ENCODE results near the gene PDXDC1. TPM values are rescaled to one million over a fixed set of nuclear protein-coding genes. Genes with fewer than 3 reads are reported as not detected.

The PDXDC1 gene
- total RNA-seq, 1 experiment from 2014 or later: 94.3 TPM

GRCh38 chr16:15038689-15039088 lies 63.9 kb downstream of the PDXDC1 start:
- H3K36me3 ChIP-seq (ENCODE audit: control insufficient read depth in 1 of 2, insufficient read depth in 2 of 2, low read length in 2 of 2): peaks cover 20 to 39% of the 10 kb centered on the region in 2 experiments; a peak in 3 of 4 replicates
- H2AFZ ChIP-seq (ENCODE audit: low read depth, low read length, poor library complexity, severe bottlenecking): no peak overlapping the region
- H3K27me3 ChIP-seq (ENCODE audit: insufficient read depth, low read length): no peaks in the 10 kb centered on the region

More at GRCh38 chr16:15038689-15039088, 63.9 kb downstream of the PDXDC1 start:
- no peak for DNase-seq (ENCODE audit: low read depth, low spot score)
- Histone ChIP-seq H3K27ac (ENCODE audit: low read depth, low read length) (no peak overlapping the region), H3K4me3 (replicated peaks in 1 of 2; ENCODE audit: low read depth in 1 of 2, low read length in 2 of 2) (no peak overlapping the region), H3K4me1 (ENCODE audit: control insufficient read depth in 1 of 2, insufficient read depth in 2 of 2, low read length in 2 of 2) (peaks cover 4 to 13% of the 10 kb centered on the region in 2 experiments; a peak in 2 of 4 replicates), H3K79me2 (ENCODE audit: insufficient read depth, low read length) (no peaks in the 10 kb centered on the region), H3K9ac (ENCODE audit: low read length) (no peak overlapping the region), H4K20me1 (ENCODE audit: insufficient read depth) (no peaks in the 10 kb centered on the region), H3K4me2 (ENCODE audit: low read length) (no peak overlapping the region), H3K9me3 (ENCODE audit: control insufficient read depth in 1 of 2, insufficient read depth in 1 of 2, low read depth in 1 of 2, low read length in 2 of 2) (no peaks in the 10 kb centered on the region), H3K9me2 (ENCODE audit: insufficient read depth) (no peaks in the 10 kb centered on the region)
- POLR2A ChIA-PET: no interaction called here
- intact Hi-C loops (cut with micrococcal nuclease): no loop called here
- TF ChIP-seq CBX3 (IDR thresholded peaks at IDR 0.05; ENCODE audit: low read depth) (no peak), FOSL1 (IDR thresholded peaks at IDR 0.05; ENCODE audit: low read depth) (no peak), CEBPB (IDR thresholded peaks at IDR 0.05; ENCODE audit: low read depth) (no peak), SIN3A (IDR thresholded peaks at IDR 0.05; ENCODE audit: low read depth) (no peak), CTCF (IDR thresholded peaks at IDR 0.05 in 2 of 3, conservative IDR thresholded peaks at IDR 0.05 in 1 of 3; ENCODE audit: borderline replicate concordance in 1 of 3, insufficient read depth in 1 of 3, low read depth in 2 of 3, low read length in 2 of 3) (no peak), POLR2AphosphoS5 (IDR thresholded peaks at IDR 0.05; ENCODE audit: low read depth, low read length) (no peak)
- RAD21 ChIA-PET (ENCODE audit: low non-redundant PET in 1 of 2, low total read pairs in 2 of 2, uncharacterized antibody in 2 of 2, unreplicated experiment in 2 of 2): no interaction called here
- no TSS peak for BruUV-seq (replicated peaks)
- no peak for ATAC-seq
- CTCF ChIA-PET: no interaction called here
